HEK293 (cell line): Measurements from ENCODE around the gene MEX3A.
A peak's percentile ranks its signal among the peaks of the same experiment; 100 is the strongest.

Source experiments
- ATF2 ChIP-seq: fragments of 450-650 bp; formaldehyde crosslinking; IDR thresholded peaks from 2 replicates; pipeline ENCODE4 v1.5.1; 2016; ENCODE audit warnings: missing biosample characterization, missing genetic modification characterization, low read depth
- BCL6B ChIP-seq: fragments of 450-650 bp; formaldehyde crosslinking; IDR thresholded peaks from 2 replicates; pipeline ENCODE4 v1.5.1; 2017; ENCODE audit warnings: missing biosample characterization, missing genetic modification characterization
- GLI2 ChIP-seq: fragments of 450-650 bp; formaldehyde crosslinking; IDR thresholded peaks from 2 replicates; pipeline ENCODE4; 2017; ENCODE audit warnings: missing biosample characterization, missing genetic modification characterization, low read depth, borderline replicate concordance
- INSM2 ChIP-seq: fragments of 450-650 bp; formaldehyde crosslinking; IDR thresholded peaks from 2 replicates; pipeline ENCODE4 v1.5.1; 2016; ENCODE audit warnings: missing biosample characterization, missing genetic modification characterization
- KLF16 ChIP-seq: fragments of 450-650 bp; formaldehyde crosslinking; IDR thresholded peaks from 2 replicates; pipeline ENCODE4 v1.5.1; 2017; ENCODE audit warnings: missing biosample characterization, missing genetic modification characterization
- MYNN ChIP-seq: fragments of 450-650 bp; formaldehyde crosslinking; IDR thresholded peaks from 2 replicates; pipeline ENCODE4 v1.5.1; 2016; ENCODE audit warnings: missing biosample characterization, missing genetic modification characterization, borderline replicate concordance
- RBAK ChIP-seq: fragments of 450-650 bp; formaldehyde crosslinking; IDR thresholded peaks from 2 replicates; pipeline ENCODE4 v1.5.1; 2016; ENCODE audit warnings: missing biosample characterization, missing genetic modification characterization
- SETDB1 ChIP-seq: IDR thresholded peaks from one replicate; pipeline ENCODE4 v1.6.1; 2017; ENCODE audit warnings: mild to moderate bottlenecking, low read length, moderate library complexity, mixed read lengths; ENCODE audit not compliant: insufficient read length
- ZBTB20 ChIP-seq: fragments of 450-650 bp; formaldehyde crosslinking; IDR thresholded peaks from 2 replicates; pipeline ENCODE4 v1.5.1; 2016; ENCODE audit warnings: missing biosample characterization, missing genetic modification characterization
- ZNF114 ChIP-seq: fragments of 450-650 bp; formaldehyde crosslinking; IDR thresholded peaks from 2 replicates; pipeline ENCODE4 v1.5.0; 2017; ENCODE audit warnings: missing biosample characterization, missing genetic modification characterization
- ZNF174 ChIP-seq: fragments of 450-650 bp; formaldehyde crosslinking; IDR thresholded peaks from 2 replicates; pipeline ENCODE4 v1.5.0; 2017; ENCODE audit warnings: missing biosample characterization, mild to moderate bottlenecking, missing genetic modification characterization
- ZNF211 ChIP-seq: fragments of 450-650 bp; formaldehyde crosslinking; IDR thresholded peaks from 2 replicates; pipeline ENCODE4 v1.5.1; 2016; ENCODE audit warnings: low read depth, missing biosample characterization, missing genetic modification characterization
- ZNF23 ChIP-seq: fragments of 450-650 bp; formaldehyde crosslinking; IDR thresholded peaks from 2 replicates; pipeline ENCODE4 v1.5.1; 2016; ENCODE audit warnings: missing biosample characterization, missing genetic modification characterization, borderline replicate concordance
- ZNF266 ChIP-seq: fragments of 450-650 bp; formaldehyde crosslinking; IDR thresholded peaks from 2 replicates; pipeline ENCODE4 v1.5.1; 2016; ENCODE audit warnings: missing biosample characterization, missing genetic modification characterization, low read depth
- ZNF280C ChIP-seq: fragments of 450-650 bp; formaldehyde crosslinking; IDR thresholded peaks from 2 replicates; pipeline ENCODE4 v1.5.1; 2016; ENCODE audit warnings: missing biosample characterization, missing genetic modification characterization
- ZNF292 ChIP-seq: fragments of 450-650 bp; formaldehyde crosslinking; IDR thresholded peaks from 2 replicates; pipeline ENCODE4 v1.5.1; 2016; ENCODE audit warnings: low read depth, missing biosample characterization, missing genetic modification characterization, borderline replicate concordance
- ZNF335 ChIP-seq: fragments of 450-650 bp; formaldehyde crosslinking; conservative IDR thresholded peaks from 2 replicates; pipeline ENCODE4 v1.5.1; 2016; ENCODE audit warnings: missing biosample characterization, missing genetic modification characterization
- ZNF48 ChIP-seq: fragments of 450-650 bp; formaldehyde crosslinking; IDR thresholded peaks from 2 replicates; pipeline ENCODE4 v1.5.1; 2016; ENCODE audit warnings: missing biosample characterization, missing genetic modification characterization
- ZNF501 ChIP-seq: fragments of 450-650 bp; formaldehyde crosslinking; IDR thresholded peaks from 2 replicates; pipeline ENCODE4 v1.5.1; 2016; ENCODE audit warnings: missing biosample characterization, missing genetic modification characterization
- ZNF510 ChIP-seq: fragments of 450-650 bp; formaldehyde crosslinking; IDR thresholded peaks from 2 replicates; pipeline ENCODE4 v1.5.1; 2018; ENCODE audit warnings: mild to moderate bottlenecking, missing genetic modification characterization, missing biosample characterization; ENCODE audit not compliant: insufficient replicate concordance
- ZNF548 ChIP-seq: fragments of 450-650 bp; formaldehyde crosslinking; IDR thresholded peaks from 2 replicates; pipeline ENCODE4 v1.5.1; 2016; ENCODE audit warnings: missing biosample characterization, missing genetic modification characterization
- ZNF560 ChIP-seq: fragments of 450-650 bp; formaldehyde crosslinking; IDR thresholded peaks from 2 replicates; pipeline ENCODE4 v1.5.1; 2017; ENCODE audit warnings: missing biosample characterization, missing genetic modification characterization, borderline replicate concordance
- ZNF600 ChIP-seq: fragments of 450-650 bp; formaldehyde crosslinking; IDR thresholded peaks from 2 replicates; pipeline ENCODE4 v1.5.1; 2016; ENCODE audit warnings: missing biosample characterization, missing genetic modification characterization
- ZNF785 ChIP-seq: fragments of 450-650 bp; formaldehyde crosslinking; IDR thresholded peaks from 2 replicates; pipeline ENCODE4 v1.5.1; 2016; ENCODE audit warnings: missing biosample characterization, missing genetic modification characterization
- ZNF837 ChIP-seq: fragments of 450-650 bp; formaldehyde crosslinking; IDR thresholded peaks from 2 replicates; pipeline ENCODE4 v1.5.1; 2016; ENCODE audit warnings: missing biosample characterization, missing genetic modification characterization
- ZXDB ChIP-seq: fragments of 450-650 bp; formaldehyde crosslinking; IDR thresholded peaks from 2 replicates; pipeline ENCODE4 v1.5.1; 2016; ENCODE audit warnings: missing biosample characterization, missing genetic modification characterization
- TF ChIP-seq, protein P1 (sequence below): fragments of 450-650 bp; formaldehyde crosslinking; IDR thresholded peaks from 2 replicates; pipeline ENCODE4 v1.5.1; 2017; ENCODE audit warnings: missing biosample characterization, missing genetic modification characterization
- TF ChIP-seq, protein P2 (sequence below): fragments of 450-650 bp; IDR thresholded peaks from 2 replicates; pipeline ENCODE4 v1.5.1; 2018; ENCODE audit warnings: missing biosample characterization, mild to moderate bottlenecking, missing genetic modification characterization
- TF ChIP-seq, protein P3 (sequence below): fragments of 450-650 bp; IDR thresholded peaks from 2 replicates; pipeline ENCODE4 v1.5.1; 2018; ENCODE audit warnings: missing biosample characterization, missing genetic modification characterization

The MEX3A gene

GRCh38 chr1:156054500-156055280, 27.6 kb downstream of the MEX3A start, which contains the start of gene LAMTOR2 (continued):
- no peak for TF ChIP-seq ZNF266 (tag by site-specific recombination)
- no peak for TF ChIP-seq ZNF292 (tag by site-specific recombination)
- no peak for TF ChIP-seq ZNF548 (tag by site-specific recombination)
- TF ChIP-seq BCL6B (tag by site-specific recombination): no peak
- no peak for TF ChIP-seq RBAK (tag by site-specific recombination)
- no peak for TF ChIP-seq ZNF280C (tag by site-specific recombination)
- TF ChIP-seq, protein P1, sequence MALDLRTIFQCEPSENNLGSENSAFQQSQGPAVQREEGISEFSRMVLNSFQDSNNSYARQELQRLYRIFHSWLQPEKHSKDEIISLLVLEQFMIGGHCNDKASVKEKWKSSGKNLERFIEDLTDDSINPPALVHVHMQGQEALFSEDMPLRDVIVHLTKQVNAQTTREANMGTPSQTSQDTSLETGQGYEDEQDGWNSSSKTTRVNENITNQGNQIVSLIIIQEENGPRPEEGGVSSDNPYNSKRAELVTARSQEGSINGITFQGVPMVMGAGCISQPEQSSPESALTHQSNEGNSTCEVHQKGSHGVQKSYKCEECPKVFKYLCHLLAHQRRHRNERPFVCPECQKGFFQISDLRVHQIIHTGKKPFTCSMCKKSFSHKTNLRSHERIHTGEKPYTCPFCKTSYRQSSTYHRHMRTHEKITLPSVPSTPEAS (tag by site-specific recombination): no peak
- TF ChIP-seq ZNF211 (tag by site-specific recombination): no peak
- TF ChIP-seq ATF2 (tag by site-specific recombination): no peak
- TF ChIP-seq MYNN (tag by site-specific recombination): no peak
- TF ChIP-seq ZNF560 (tag by site-specific recombination): no peak
- no peak for TF ChIP-seq SETDB1
- TF ChIP-seq ZXDB (tag by site-specific recombination): peak; percentile 93
- no peak for TF ChIP-seq ZNF510
- TF ChIP-seq, protein P2, sequence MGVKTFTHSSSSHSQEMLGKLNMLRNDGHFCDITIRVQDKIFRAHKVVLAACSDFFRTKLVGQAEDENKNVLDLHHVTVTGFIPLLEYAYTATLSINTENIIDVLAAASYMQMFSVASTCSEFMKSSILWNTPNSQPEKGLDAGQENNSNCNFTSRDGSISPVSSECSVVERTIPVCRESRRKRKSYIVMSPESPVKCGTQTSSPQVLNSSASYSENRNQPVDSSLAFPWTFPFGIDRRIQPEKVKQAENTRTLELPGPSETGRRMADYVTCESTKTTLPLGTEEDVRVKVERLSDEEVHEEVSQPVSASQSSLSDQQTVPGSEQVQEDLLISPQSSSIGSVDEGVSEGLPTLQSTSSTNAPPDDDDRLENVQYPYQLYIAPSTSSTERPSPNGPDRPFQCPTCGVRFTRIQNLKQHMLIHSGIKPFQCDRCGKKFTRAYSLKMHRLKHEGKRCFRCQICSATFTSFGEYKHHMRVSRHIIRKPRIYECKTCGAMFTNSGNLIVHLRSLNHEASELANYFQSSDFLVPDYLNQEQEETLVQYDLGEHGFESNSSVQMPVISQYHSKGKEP (tag by site-specific recombination): 0 out of 2 replicates have a peak, but pooled peaks have one; percentile 14
- peak; percentile 88 for TF ChIP-seq KLF16 (tag by site-specific recombination)
- TF ChIP-seq ZNF785 (tag by site-specific recombination): no peak
- TF ChIP-seq ZNF23: no peak
- peak; percentile 98 for TF ChIP-seq ZNF335 (tag by site-specific recombination)
- peak; percentile 55 for TF ChIP-seq ZNF501 (tag by site-specific recombination)
- TF ChIP-seq ZNF600 (tag by site-specific recombination): peak; percentile 86; the same call in 1 of the 2 replicates
- no peak for TF ChIP-seq ZNF837 (tag by site-specific recombination)
- TF ChIP-seq GLI2 (tag by site-specific recombination): no peak
- TF ChIP-seq, protein P3, sequence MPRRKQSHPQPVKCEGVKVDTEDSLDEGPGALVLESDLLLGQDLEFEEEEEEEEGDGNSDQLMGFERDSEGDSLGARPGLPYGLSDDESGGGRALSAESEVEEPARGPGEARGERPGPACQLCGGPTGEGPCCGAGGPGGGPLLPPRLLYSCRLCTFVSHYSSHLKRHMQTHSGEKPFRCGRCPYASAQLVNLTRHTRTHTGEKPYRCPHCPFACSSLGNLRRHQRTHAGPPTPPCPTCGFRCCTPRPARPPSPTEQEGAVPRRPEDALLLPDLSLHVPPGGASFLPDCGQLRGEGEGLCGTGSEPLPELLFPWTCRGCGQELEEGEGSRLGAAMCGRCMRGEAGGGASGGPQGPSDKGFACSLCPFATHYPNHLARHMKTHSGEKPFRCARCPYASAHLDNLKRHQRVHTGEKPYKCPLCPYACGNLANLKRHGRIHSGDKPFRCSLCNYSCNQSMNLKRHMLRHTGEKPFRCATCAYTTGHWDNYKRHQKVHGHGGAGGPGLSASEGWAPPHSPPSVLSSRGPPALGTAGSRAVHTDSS: no peak
- no peak for TF ChIP-seq ZNF174 (tag by site-specific recombination)
- TF ChIP-seq ZBTB20: peak; percentile 98
- no peak for TF ChIP-seq ZNF114 (tag by site-specific recombination)
- TF ChIP-seq INSM2 (tag by site-specific recombination): 0 out of 2 replicates have a peak, but pooled peaks have one; percentile 29
- TF ChIP-seq ZNF48 (tag by site-specific recombination): no peak
